ENCODE data around the gene CHRDL2. TPM values are rescaled to one million over a fixed set of nuclear protein-coding genes. Genes with fewer than 3 reads are reported as not detected.

The CHRDL2 gene
- polyA plus RNA-seq, 1 of the 3 experiments (the other 2 are of a cell fraction) = not detected

DNA sequence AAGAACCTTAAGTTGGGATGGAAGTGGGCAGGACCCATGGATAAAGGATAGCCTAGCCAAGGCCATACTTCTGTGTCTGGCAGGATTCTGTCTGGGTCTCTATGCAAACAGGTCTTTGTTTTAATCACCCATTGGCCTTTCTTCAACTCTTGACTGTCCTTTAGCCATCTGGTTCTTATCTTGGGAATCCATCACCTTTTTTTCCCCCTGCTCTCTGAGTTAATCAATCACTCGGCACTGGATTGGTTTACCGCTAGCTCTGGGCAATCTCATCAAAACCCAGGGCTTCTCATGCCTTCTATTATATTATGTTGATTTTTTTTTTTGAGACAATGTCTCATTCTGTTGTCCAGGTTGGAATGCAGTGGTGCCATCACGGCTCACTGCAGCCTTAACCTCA is 15.6 kb upstream of the CHRDL2 start:
- peaks cover 4 to 11% of the 10 kb centered on the region in 2 experiments; a peak in 2 of 4 replicates for H3K4me1 ChIP-seq (ENCODE audit: control insufficient read depth in 1 of 2, insufficient read depth in 2 of 2, low read depth in 1 of 2, low read length in 1 of 2)
- no peaks in the 10 kb centered on the region for H4K20me1 ChIP-seq (ENCODE audit: insufficient read depth)
- H3K4me2 ChIP-seq = no peak overlapping the region
- H3K27me3 ChIP-seq (ENCODE audit: insufficient read depth) = no peaks in the 10 kb centered on the region
- H3F3A ChIP-seq (replicated peaks; ENCODE audit: insufficient read depth) = no peaks in the 10 kb centered on the region
- no peaks in the 10 kb centered on the region for H3K9me3 ChIP-seq
- POLR2A ChIA-PET = no interaction called here
- peak; percentile 50 for DNase-seq
- H3K36me3 ChIP-seq (replicated peaks in 1 of 2; ENCODE audit: control insufficient read depth in 1 of 2, insufficient read depth in 2 of 2, low read length in 1 of 2) = no peaks in the 10 kb centered on the region
- CTCF ChIA-PET = interaction anchor here (0.6 kb wide), 1 partner anchor 11 kb away, joined by 3 read pairs; no protein-coding TSS in a partner anchor
- H3K9me2 ChIP-seq = no peaks in the 10 kb centered on the region
- H3K4me3 ChIP-seq (ENCODE audit: low read depth in 2 of 2, low read length in 1 of 2) = no peak overlapping the region
- no peak for TF ChIP-seq MEF2A (IDR thresholded peaks at IDR 0.05; ENCODE audit: borderline replicate concordance, low read depth)
- TF ChIP-seq FOSL2 (IDR thresholded peaks at IDR 0.05; ENCODE audit: borderline replicate concordance, low read depth) = no peak
- no peak for TF ChIP-seq MXI1 (IDR thresholded peaks at IDR 0.05; ENCODE audit: low read depth, low read length)
- no peak for TF ChIP-seq SMC3 (IDR thresholded peaks at IDR 0.05; ENCODE audit: low read depth, low read length)
- TF ChIP-seq FOXJ3 (CRISPR knock-in tag; IDR thresholded peaks at IDR 0.05) = no peak
- peak; percentile 45; the same call in 1 of the 2 replicates for TF ChIP-seq GATA2 (CRISPR knock-in tag; IDR thresholded peaks at IDR 0.05)
- H2AFZ ChIP-seq (ENCODE audit: low read depth) = no peak overlapping the region
- no peak overlapping the region for H3K9ac ChIP-seq
- peaks cover 28% of the 10 kb centered on the region for H3K79me2 ChIP-seq (ENCODE audit: insufficient read depth)
- no peak overlapping the region for H3K27ac ChIP-seq (ENCODE audit: low read depth in 2 of 2, low read length in 1 of 2)
- 88% methylated on average over 3 of the region's 3 CpGs for WGBS (ENCODE audit: low lambda C conversion rate)

DNA sequence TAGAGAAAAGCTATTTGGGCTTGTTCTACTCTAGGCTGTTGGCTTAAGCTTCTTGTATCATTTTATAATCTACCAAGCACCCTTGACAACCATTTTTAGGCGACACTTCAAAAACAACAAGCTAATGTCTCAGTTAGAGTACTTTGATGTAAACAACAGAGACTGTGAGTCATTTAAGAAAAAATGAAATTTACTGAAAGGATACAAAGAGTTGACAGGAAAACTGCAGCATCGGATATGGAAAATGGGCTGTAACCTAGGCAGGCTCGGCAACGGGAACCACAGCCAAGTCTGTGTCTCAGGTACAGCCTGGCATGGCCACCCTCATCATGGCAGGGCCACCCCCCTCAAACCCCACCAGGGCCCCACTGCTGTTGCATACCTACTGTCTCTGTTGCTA is 13.1 kb upstream of the CHRDL2 start:
- no peaks in the 10 kb centered on the region for H3K36me3 ChIP-seq (replicated peaks in 1 of 2; ENCODE audit: control insufficient read depth in 1 of 2, insufficient read depth in 2 of 2, low read length in 1 of 2)
- TF ChIP-seq RAD21 (IDR thresholded peaks at IDR 0.05; ENCODE audit: low read length) (no peak), SIN3A (IDR thresholded peaks at IDR 0.05; ENCODE audit: borderline replicate concordance, low read depth, low read length) (no peak), CHD2 (IDR thresholded peaks at IDR 0.05; ENCODE audit: low read length, partially characterized antibody) (no peak), NFIC (IDR thresholded peaks at IDR 0.05; ENCODE audit: borderline replicate concordance) (no peak), RXRA (IDR thresholded peaks at IDR 0.05; ENCODE audit: borderline replicate concordance, low read depth) (no peak), RCOR1 (IDR thresholded peaks at IDR 0.05; ENCODE audit: low read length) (no peak)
- TF ChIP-seq, protein P1, sequence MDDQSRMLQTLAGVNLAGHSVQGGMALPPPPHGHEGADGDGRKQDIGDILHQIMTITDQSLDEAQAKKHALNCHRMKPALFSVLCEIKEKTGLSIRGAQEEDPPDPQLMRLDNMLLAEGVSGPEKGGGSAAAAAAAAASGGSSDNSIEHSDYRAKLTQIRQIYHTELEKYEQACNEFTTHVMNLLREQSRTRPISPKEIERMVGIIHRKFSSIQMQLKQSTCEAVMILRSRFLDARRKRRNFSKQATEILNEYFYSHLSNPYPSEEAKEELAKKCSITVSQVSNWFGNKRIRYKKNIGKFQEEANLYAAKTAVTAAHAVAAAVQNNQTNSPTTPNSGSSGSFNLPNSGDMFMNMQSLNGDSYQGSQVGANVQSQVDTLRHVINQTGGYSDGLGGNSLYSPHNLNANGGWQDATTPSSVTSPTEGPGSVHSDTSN (IDR thresholded peaks at IDR 0.05) = no peak
- no peak overlapping the region for H3K4me2 ChIP-seq
- no peaks in the 10 kb centered on the region for H3K27me3 ChIP-seq (ENCODE audit: insufficient read depth)
- H3K27ac ChIP-seq (ENCODE audit: low read depth in 2 of 2, low read length in 1 of 2) = no peak overlapping the region
- no peak overlapping the region for H2AFZ ChIP-seq (ENCODE audit: low read depth)
- WGBS (ENCODE audit: low lambda C conversion rate) = 57% methylated on average over 4 of the region's 4 CpGs
- H3K9me2 ChIP-seq = no peaks in the 10 kb centered on the region
- H3K4me1 ChIP-seq (ENCODE audit: control insufficient read depth in 1 of 2, insufficient read depth in 2 of 2, low read depth in 1 of 2, low read length in 1 of 2) = peaks cover 4 to 6% of the 10 kb centered on the region in 2 experiments; a peak in 2 of 4 replicates
- H4K20me1 ChIP-seq (ENCODE audit: insufficient read depth) = no peaks in the 10 kb centered on the region
- no peak overlapping the region for H3K4me3 ChIP-seq (ENCODE audit: low read depth in 2 of 2, low read length in 1 of 2)
- ChIA-PET POLR2A (interaction anchor here (0.6 kb wide), 1 partner anchor 959 kb away, joined by 3 read pairs; no protein-coding TSS in a partner anchor), CTCF (interaction anchor here (1.0 to 2.9 kb wide), 5 partner anchors 12 to 291 kb away, joined by 3 to 14 read pairs (median 4); no protein-coding TSS in a partner anchor)
- H3K9ac ChIP-seq = no peak overlapping the region
- no peaks in the 10 kb centered on the region for H3F3A ChIP-seq (replicated peaks; ENCODE audit: insufficient read depth)
- DNase-seq = no peak
- peaks cover 2% of the 10 kb centered on the region for H3K79me2 ChIP-seq (ENCODE audit: insufficient read depth)
- H3K9me3 ChIP-seq = no peaks in the 10 kb centered on the region
